SK-N-SH (cell line): Measurements from ENCODE around the gene COL2A1.

Experiments used
- CHD2 ChIP-seq: fragments of 150-350 bp; IDR thresholded peaks from 2 replicates; pipeline ENCODE4 v1.6.1; 2018; ENCODE audit warnings: low read length; ENCODE audit not compliant: partially characterized antibody
- CTCF ChIP-seq: fragments of 200-600 bp; sonication (generic); IDR thresholded peaks from 2 replicates; pipeline ENCODE4 v1.6.1; 2017; ENCODE audit warnings: antibody characterized with exemption, mild to moderate bottlenecking, moderate library complexity
- EP300 ChIP-seq, 2 experiments: IDR thresholded peaks; 2 replicates each; pipeline versions ENCODE4 v1.4.0 to v1.6.1; 2012; ENCODE audit warnings: borderline replicate concordance in 1 of 2, low read depth in 1 of 2, low read length in 1 of 2
- IRF3 ChIP-seq: fragments of 150-350 bp; IDR thresholded peaks from 2 replicates; pipeline ENCODE4 v1.6.1; 2016; ENCODE audit warnings: mild to moderate bottlenecking, low read depth, low read length
- MXI1 ChIP-seq: IDR thresholded peaks from 2 replicates; pipeline ENCODE4 v1.6.1; 2012; ENCODE audit warnings: mild to moderate bottlenecking, low read depth, low read length, improper control_type of control experiment
- POLR2AphosphoS5 ChIP-seq: IDR thresholded peaks from 2 replicates; pipeline ENCODE4 v1.6.1; 2012; ENCODE audit warnings: low read depth, low read length
- RAD21 ChIP-seq: IDR thresholded peaks from 2 replicates; pipeline ENCODE4 v1.6.1; 2012; ENCODE audit warnings: mild to moderate bottlenecking, low read length
- REST ChIP-seq: IDR thresholded peaks from 2 replicates; pipeline ENCODE4 v1.6.1; 2012; ENCODE audit warnings: mild to moderate bottlenecking, low read depth, low read length, moderate library complexity
- SIN3A ChIP-seq: IDR thresholded peaks from 2 replicates; pipeline ENCODE4 v1.6.1; 2012; ENCODE audit warnings: low read depth, mild to moderate bottlenecking, low read length, moderate library complexity, borderline replicate concordance
- TEAD4 ChIP-seq: IDR thresholded peaks from 2 replicates; pipeline ENCODE4 v1.4.0; 2012; ENCODE audit warnings: mild to moderate bottlenecking, borderline replicate concordance; ENCODE audit not compliant: insufficient read depth
- USF1 ChIP-seq: IDR thresholded peaks from 2 replicates; pipeline ENCODE4 v1.4.0; 2012; ENCODE audit warnings: low read depth, borderline replicate concordance

GRCh38 chr12:48021485-48022179 is 17.4 kb upstream of the COL2A1 start:
- TF ChIP-seq RAD21, result no peak
- no peak for TF ChIP-seq CTCF
- TF ChIP-seq POLR2AphosphoS5, result no peak
- no peak for TF ChIP-seq TEAD4
- TF ChIP-seq MXI1, result no peak
- no peak for TF ChIP-seq SIN3A
- TF ChIP-seq USF1, result no peak
- no peak for TF ChIP-seq EP300 (IDR thresholded peaks at IDR 0.05; ENCODE audit: borderline replicate concordance in 1 of 2, low read depth in 1 of 2, low read length in 1 of 2)
- no peak for TF ChIP-seq REST
- TF ChIP-seq CHD2, result no peak
- no peak for TF ChIP-seq IRF3
